K562 (cell line): ENCODE measurements around the gene NUP155. TPM values are rescaled to one million over a fixed set of nuclear protein-coding genes. Genes with fewer than 3 reads are reported as not detected.

Experiments
- CBX1 ChIP-seq: sonication (generic); IDR thresholded peaks from 2 replicates; pipeline ENCODE4 v1.6.1; 2016; ENCODE audit warnings: antibody characterized with exemption, low read depth, mild to moderate bottlenecking
- CXXC5 ChIP-seq: fragments of 250-450 bp; sonication (Bioruptor Pico); IDR thresholded peaks from 2 replicates; pipeline ENCODE4 v1.8.0; 2022; ENCODE audit warnings: inconsistent platforms, mild to moderate bottlenecking, moderate library complexity
- HNRNPK ChIP-seq: fragments of 200-400 bp; formaldehyde crosslinking; IDR thresholded peaks from one replicate; pipeline ENCODE4 v1.6.1; 2018; ENCODE audit warnings: mild to moderate bottlenecking, low read depth, low read length; ENCODE audit not compliant: poor library complexity, severe bottlenecking
- HSF4 ChIP-seq: fragments of 250-450 bp; sonication (Bioruptor Pico); IDR thresholded peaks from 2 replicates; pipeline ENCODE4 v2.1.2; 2022; ENCODE audit warnings: mild to moderate bottlenecking, moderate library complexity, borderline replicate concordance
- MAFF ChIP-seq: IDR thresholded peaks from 2 replicates; pipeline ENCODE4 v1.6.1; 2012; ENCODE audit warnings: low read length, improper control_type of control experiment
- NR4A1 ChIP-seq, 2 experiments: fragments of 250-450 bp in 1 of 2; fragments of 450-650 bp in 1 of 2; sonication (Bioruptor Pico) in 1 of 2; IDR thresholded peaks; 2 replicates each; pipeline versions ENCODE4 v1.4.0 to v1.6.1; 2016 to 2020; ENCODE audit warnings: mild to moderate bottlenecking in 2 of 2, missing compliant biosample characterization in 1 of 2, missing genetic modification characterization in 1 of 2, moderate library complexity in 1 of 2
- POU5F1 ChIP-seq: fragments of 150-350 bp; IDR thresholded peaks from 2 replicates; pipeline ENCODE4 v1.6.1; 2014; ENCODE audit warnings: borderline replicate concordance, low read length, low read depth, mild to moderate bottlenecking; ENCODE audit not compliant: partially characterized antibody
- RFX7 ChIP-seq: fragments of 250-450 bp; sonication (Bioruptor Pico); IDR thresholded peaks from 2 replicates; pipeline ENCODE4 v1.5.1; 2021; ENCODE audit warnings: mild to moderate bottlenecking
- SRSF3 ChIP-seq: fragments of 200-400 bp; formaldehyde crosslinking; IDR thresholded peaks from 2 replicates; pipeline ENCODE4 v1.6.1; 2016; ENCODE audit warnings: mild to moderate bottlenecking, low read length, moderate library complexity; ENCODE audit not compliant: insufficient read depth
- TOE1 ChIP-seq, 2 experiments: fragments of 450-650 bp in 1 of 2; sonication (generic) in 1 of 2; formaldehyde crosslinking in 1 of 2; IDR thresholded peaks; 2 replicates each; pipeline versions ENCODE4 v1.7.1 to v1.8.0; 2016 to 2022; ENCODE audit warnings: borderline replicate concordance in 2 of 2, mild to moderate bottlenecking in 2 of 2, antibody characterized with exemption in 1 of 2, inconsistent platforms in 1 of 2, low read depth in 1 of 2, missing genetic modification reagents in 1 of 2, moderate library complexity in 1 of 2
- TRIM25 ChIP-seq: fragments of 450-650 bp; IDR thresholded peaks from 2 replicates; pipeline ENCODE4 v1.7.0; 2016; ENCODE audit warnings: borderline replicate concordance
- ZNF197 ChIP-seq: fragments of 200-800 bp; sonication (Bioruptor generic); IDR thresholded peaks from 2 replicates; pipeline ENCODE4 v1.6.1; 2016; ENCODE audit warnings: low read depth, missing genetic modification characterization, missing compliant biosample characterization
- ZSCAN29 ChIP-seq: fragments of 450-650 bp; IDR thresholded peaks from 2 replicates; pipeline ENCODE4 v1.6.1; 2017
- polyA plus RNA-seq, 8 experiments: library from polyadenylated mRNA; depleted of rRNA in 4 of 8; stranded (reverse) in 5 of 8; unstranded in 3 of 8; fragments of >200 nt; fragmentation: Nextera tagmentation in 2 of 8; fragmentation: Illumina TruSeq in 1 of 8; extraction: Ambion mirVana in 2 of 8; extraction: Trizol in 1 of 8; gene quantifications; 2 replicates each; pipeline versions ENCODE4 v1.2.1 to v1.2.3, GENCODE V29; 2011 to 2014; ENCODE audit warnings: inconsistent platforms in 1 of 8, missing spikeins in 1 of 8
- total RNA-seq, 7 experiments: library from RNA; depleted of rRNA in 6 of 7; stranded (reverse); fragments of >200 nt in 6 of 7; fragmentation: Illumina TruSeq in 2 of 7; extraction: Trizol in 2 of 7; gene quantifications; 2 replicates each; pipeline versions ENCODE4 v1.2.1 to v1.2.3, GENCODE V29; 2011 to 2021; ENCODE audit warnings: low replicate concordance in 1 of 7
- TF ChIP-seq, protein P1 (sequence below): fragments of 250-450 bp; sonication (Bioruptor Pico); IDR thresholded peaks from 2 replicates; pipeline ENCODE4 v1.8.0; 2022; ENCODE audit warnings: moderate library complexity, mild to moderate bottlenecking, inconsistent platforms
- TF ChIP-seq, protein P2 (sequence below): fragments of 450-650 bp; IDR thresholded peaks from 2 replicates; pipeline ENCODE4 v1.6.1; 2016; ENCODE audit warnings: low read depth, mild to moderate bottlenecking, moderate library complexity
- TF ChIP-seq, protein P3 (sequence below): fragments of 250-450 bp; sonication (Bioruptor Pico); IDR thresholded peaks from 2 replicates; pipeline ENCODE4 v1.5.1; 2021; ENCODE audit warnings: mild to moderate bottlenecking

NUP155 gene
- total and polyA plus RNA-seq, 9 of the 15 experiments (the other 6 are each of a cell fraction or from before 2014, with no cell fraction given), result 39.3 to 130 (median 77.0) TPM

- no peak for TF ChIP-seq RFX7 (CRISPR knock-in tag)
- 0 out of 2 replicates have a peak, but pooled peaks have one; percentile 37 for TF ChIP-seq CBX1
- TF ChIP-seq, protein P1, sequence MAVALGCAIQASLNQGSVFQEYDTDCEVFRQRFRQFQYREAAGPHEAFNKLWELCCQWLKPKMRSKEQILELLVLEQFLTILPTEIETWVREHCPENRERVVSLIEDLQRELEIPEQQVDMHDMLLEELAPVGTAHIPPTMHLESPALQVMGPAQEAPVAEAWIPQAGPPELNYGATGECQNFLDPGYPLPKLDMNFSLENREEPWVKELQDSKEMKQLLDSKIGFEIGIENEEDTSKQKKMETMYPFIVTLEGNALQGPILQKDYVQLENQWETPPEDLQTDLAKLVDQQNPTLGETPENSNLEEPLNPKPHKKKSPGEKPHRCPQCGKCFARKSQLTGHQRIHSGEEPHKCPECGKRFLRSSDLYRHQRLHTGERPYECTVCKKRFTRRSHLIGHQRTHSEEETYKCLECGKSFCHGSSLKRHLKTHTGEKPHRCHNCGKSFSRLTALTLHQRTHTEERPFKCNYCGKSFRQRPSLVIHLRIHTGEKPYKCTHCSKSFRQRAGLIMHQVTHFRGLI, result no peak
- TF ChIP-seq ZSCAN29, result peak; percentile 60; the same call in 1 of the 2 replicates
- TF ChIP-seq, protein P2, sequence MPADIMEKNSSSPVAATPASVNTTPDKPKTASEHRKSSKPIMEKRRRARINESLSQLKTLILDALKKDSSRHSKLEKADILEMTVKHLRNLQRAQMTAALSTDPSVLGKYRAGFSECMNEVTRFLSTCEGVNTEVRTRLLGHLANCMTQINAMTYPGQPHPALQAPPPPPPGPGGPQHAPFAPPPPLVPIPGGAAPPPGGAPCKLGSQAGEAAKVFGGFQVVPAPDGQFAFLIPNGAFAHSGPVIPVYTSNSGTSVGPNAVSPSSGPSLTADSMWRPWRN, result peak; percentile 86
- no peak for TF ChIP-seq MAFF
- TF ChIP-seq HNRNPK, result peak; percentile 85
- TF ChIP-seq HSF4 (CRISPR knock-in tag), result no peak
- no peak for TF ChIP-seq ZNF197 (CRISPR knock-in tag)
- TF ChIP-seq SRSF3, result no peak
- peak; percentile 95 for TF ChIP-seq TOE1 (IDR thresholded peaks at IDR 0.05; ENCODE audit: borderline replicate concordance)
- no peak for TF ChIP-seq TOE1 (CRISPR knock-in tag; IDR thresholded peaks at IDR 0.05; ENCODE audit: borderline replicate concordance, low read depth)
- peak; percentile 96; the same call in 1 of the 2 replicates for TF ChIP-seq TRIM25
- no peak for TF ChIP-seq POU5F1
- TF ChIP-seq, protein P3, sequence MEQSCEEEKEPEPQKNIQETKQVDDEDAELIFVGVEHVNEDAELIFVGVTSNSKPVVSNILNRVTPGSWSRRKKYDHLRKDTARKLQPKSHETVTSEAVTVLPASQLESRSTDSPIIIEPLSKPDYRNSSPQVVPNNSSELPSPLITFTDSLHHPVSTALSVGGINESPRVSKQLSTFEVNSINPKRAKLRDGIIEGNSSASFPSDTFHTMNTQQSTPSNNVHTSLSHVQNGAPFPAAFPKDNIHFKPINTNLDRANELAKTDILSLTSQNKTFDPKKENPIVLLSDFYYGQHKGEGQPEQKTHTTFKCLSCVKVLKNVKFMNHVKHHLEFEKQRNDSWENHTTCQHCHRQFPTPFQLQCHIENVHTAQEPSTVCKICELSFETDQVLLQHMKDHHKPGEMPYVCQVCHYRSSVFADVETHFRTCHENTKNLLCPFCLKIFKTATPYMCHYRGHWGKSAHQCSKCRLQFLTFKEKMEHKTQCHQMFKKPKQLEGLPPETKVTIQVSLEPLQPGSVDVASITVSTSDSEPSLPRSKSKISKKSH (CRISPR knock-in tag), result no peak
- peak; percentile 88 for TF ChIP-seq CXXC5
- no peak for TF ChIP-seq NR4A1 (CRISPR knock-in tag; IDR thresholded peaks at IDR 0.05)
- TF ChIP-seq NR4A1 (tag; IDR thresholded peaks at IDR 0.05), result peak; percentile 84; the same call in 1 of the 2 replicates
Observed at GRCh38 chr5:37370864-37371726, at the start of gene NUP155 (continued).
